Uterus (tissue), 2 donors: Measurements from ENCODE around the gene TM9SF3.

Source experiments
- CTCF ChIP-seq, 4 experiments: fragments of 200-600 bp in 2 of 4; fragments of 450-650 bp in 2 of 4; sonication (generic) in 2 of 4; IDR thresholded peaks; one replicate each; pipeline ENCODE4 v1.5.1; 2016 to 2019; ENCODE audit warnings: antibody characterized with exemption in 4 of 4, mild to moderate bottlenecking in 2 of 4, moderate library complexity in 1 of 4
- POLR2A ChIP-seq, 2 donors: fragments of 450-650 bp; IDR thresholded peaks; one replicate each; pipeline ENCODE4 v1.6.1; 2016; ENCODE audit warnings: antibody characterized with exemption in 2 of 2, mild to moderate bottlenecking in 1 of 2, moderate library complexity in 1 of 2

GRCh38 chr10:96622013-96622787, 35.4 kb upstream of the TM9SF3 start:
- TF ChIP-seq POLR2A (IDR thresholded peaks at IDR 0.05), result no peak
- no peak for TF ChIP-seq CTCF (IDR thresholded peaks at IDR 0.05)
